Right lobe of liver (tissue), 6 donors: ENCODE results near the gene EEFSEC. TPM values are rescaled to one million over a fixed set of nuclear protein-coding genes. Genes with fewer than 3 reads are reported as not detected.

Experiments
- ATAC-seq, 4 donors: fragments of 200-7000 bp; cut with Tn5 transposase; one replicate each; pipeline ENCODE4 v1.9.1; 2020; ENCODE audit warnings: mild to moderate bottlenecking in 4 of 4, moderate library complexity in 4 of 4
- DNase-seq, 3 donors: peaks; one replicate each; pipeline ENCODE4 v3.0.0-alpha.2; 2020
- H3K27ac ChIP-seq, 3 donors: fragments of 200-600 bp; one replicate each; pipeline ENCODE4 v1.8.0; 2022
- H3K27me3 ChIP-seq, 2 donors: fragments of 200-600 bp; one replicate each; pipeline ENCODE4 v1.8.0; 2022
- H3K36me3 ChIP-seq, 4 donors: fragments of 200-600 bp; sonication (generic) in 1 of 4; one replicate each; pipeline versions ENCODE4 v1.5.1 to v1.8.0; 2017 to 2022; ENCODE audit warnings: control low read depth in 1 of 4
- H3K4me1 ChIP-seq, 4 donors: fragments of 200-600 bp; sonication (generic) in 1 of 4; one replicate each; pipeline versions ENCODE4 v1.5.1 to v1.8.0; 2017 to 2022; ENCODE audit warnings: control low read depth in 1 of 4
- H3K4me3 ChIP-seq, 3 donors: fragments of 200-600 bp; one replicate each; pipeline ENCODE4 v1.8.0; 2022
- H3K9me3 ChIP-seq, 4 donors: fragments of 200-600 bp; sonication (generic) in 1 of 4; one replicate each; pipeline versions ENCODE4 v1.5.1 to v1.8.0; 2017 to 2022; ENCODE audit warnings: control low read depth in 1 of 4
- POLR2A ChIP-seq: fragments of 450-650 bp; IDR thresholded peaks from one replicate; pipeline ENCODE4 v1.6.1; 2017; ENCODE audit warnings: antibody characterized with exemption, mild to moderate bottlenecking
- WGBS: methylation state at CpG from one replicate; pipeline ENCODE4 v1.1.6; 2018; ENCODE audit warnings: low coverage, low lambda C conversion rate; ENCODE audit not compliant: insufficient coverage; ENCODE audit errors: missing lambda C conversion rate; 5-methylcytosine and 5-hydroxymethylcytosine counted together
- intact Hi-C, 2 donors: fragments of 100-400 bp; cut with DNase I; formaldehyde crosslinking; loops; one replicate each; pipeline versions ENCODE4 v1.11.2 to v1.14.1; 2022
- total RNA-seq, 6 experiments: library from RNA; depleted of rRNA in 2 of 6; stranded (reverse); fragments of >200 nt in 2 of 6; fragmentation: NEBNext Ultra II Directional in 3 of 6; extraction: Animal tissue kit (Norgen Biotek cat#: 25700) in 3 of 6; gene quantifications; one replicate each; pipeline versions ENCODE4 v1.1.0 to v1.2.4, GENCODE V29; 2016 to 2023
- TF ChIP-seq, protein P1 (sequence below), 4 donors: fragments of 200-600 bp in 3 of 4; fragments of 450-650 bp in 1 of 4; IDR thresholded peaks; one replicate each; pipeline versions ENCODE4 v1.5.1 to v1.8.0; 2016 to 2022; ENCODE audit warnings: antibody characterized with exemption in 4 of 4, mild to moderate bottlenecking in 2 of 4
- donor health status: DM: no; HTN: yes; CAD: no.
- donor health status: DM: no; HTN: no; CAD: no.
- donor health status: DM: no; HTN: no; CAD: no.
- donor health status: DM: no; HTN: yes; CAD: no.
- donor health status: DM: no; HTN: yes; CAD: no.

The EEFSEC gene
- total RNA-seq, 6 experiments from 2014 or later: 10.1 to 24.0 (median 13.4) TPM

DNA sequence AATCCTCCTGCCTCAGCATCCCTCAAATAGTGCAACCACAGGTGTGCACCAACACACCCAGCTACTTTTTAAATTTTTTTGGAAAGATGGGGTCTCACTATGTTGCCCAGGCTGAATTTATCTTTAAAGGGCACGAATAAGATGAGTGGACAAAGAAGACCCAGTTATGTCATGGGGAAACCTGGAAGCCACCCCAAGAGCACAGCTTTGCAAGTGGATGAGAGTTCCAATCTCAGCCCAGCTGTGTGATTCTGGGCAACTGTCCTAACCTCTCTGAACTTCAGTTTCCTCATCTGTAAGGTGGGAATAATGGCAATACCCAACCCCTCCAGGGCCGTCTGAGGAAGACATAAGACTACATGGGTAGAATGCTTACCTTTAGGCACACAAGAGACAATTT, 281.2 kb downstream of the EEFSEC start:
- H3K36me3 ChIP-seq: no peaks in the 10 kb centered on the region
- 86% methylated on average over 2 of the region's 2 CpGs for WGBS
- no peaks in the 10 kb centered on the region for H3K9me3 ChIP-seq
- no peak overlapping the region for H3K27ac ChIP-seq
- H3K4me3 ChIP-seq: no peak overlapping the region
- intact Hi-C loops: no loop called here
- no peak for TF ChIP-seq POLR2A
- TF ChIP-seq, protein P1, sequence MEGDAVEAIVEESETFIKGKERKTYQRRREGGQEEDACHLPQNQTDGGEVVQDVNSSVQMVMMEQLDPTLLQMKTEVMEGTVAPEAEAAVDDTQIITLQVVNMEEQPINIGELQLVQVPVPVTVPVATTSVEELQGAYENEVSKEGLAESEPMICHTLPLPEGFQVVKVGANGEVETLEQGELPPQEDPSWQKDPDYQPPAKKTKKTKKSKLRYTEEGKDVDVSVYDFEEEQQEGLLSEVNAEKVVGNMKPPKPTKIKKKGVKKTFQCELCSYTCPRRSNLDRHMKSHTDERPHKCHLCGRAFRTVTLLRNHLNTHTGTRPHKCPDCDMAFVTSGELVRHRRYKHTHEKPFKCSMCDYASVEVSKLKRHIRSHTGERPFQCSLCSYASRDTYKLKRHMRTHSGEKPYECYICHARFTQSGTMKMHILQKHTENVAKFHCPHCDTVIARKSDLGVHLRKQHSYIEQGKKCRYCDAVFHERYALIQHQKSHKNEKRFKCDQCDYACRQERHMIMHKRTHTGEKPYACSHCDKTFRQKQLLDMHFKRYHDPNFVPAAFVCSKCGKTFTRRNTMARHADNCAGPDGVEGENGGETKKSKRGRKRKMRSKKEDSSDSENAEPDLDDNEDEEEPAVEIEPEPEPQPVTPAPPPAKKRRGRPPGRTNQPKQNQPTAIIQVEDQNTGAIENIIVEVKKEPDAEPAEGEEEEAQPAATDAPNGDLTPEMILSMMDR (IDR thresholded peaks at IDR 0.05): no peak
- H3K4me1 ChIP-seq: peaks cover 0 to 7% (median 0%) of the 10 kb centered on the region in 4 donors
- DNase-seq: no peak
- peaks cover 0 to 4% of the 10 kb centered on the region in 2 donors for H3K27me3 ChIP-seq
- ATAC-seq: no peak

GRCh38 chr3:128435058-128435457, 281.8 kb downstream of the EEFSEC start:
- intact Hi-C loops: no loop called here
- TF ChIP-seq, protein P1 (IDR thresholded peaks at IDR 0.05): no peak
- TF ChIP-seq POLR2A: no peak
- DNase-seq (no peak), ATAC-seq (no peak)
- peaks cover 0 to 4% of the 10 kb centered on the region in 2 donors for H3K27me3 ChIP-seq
- H3K36me3 ChIP-seq: no peaks in the 10 kb centered on the region
- H3K4me1 ChIP-seq: peaks cover 0 to 7% (median 0%) of the 10 kb centered on the region in 4 donors
- H3K9me3 ChIP-seq: no peaks in the 10 kb centered on the region
- H3K4me3 ChIP-seq: no peak overlapping the region
- no peak overlapping the region for H3K27ac ChIP-seq
- 94% methylated on average over 3 of the region's 6 CpGs for WGBS

GRCh38 chr3:128435561-128435960, 282.3 kb downstream of the EEFSEC start:
- no peak for ATAC-seq
- peaks cover 0 to 7% (median 0%) of the 10 kb centered on the region in 4 donors for H3K4me1 ChIP-seq
- no peaks in the 10 kb centered on the region for H3K9me3 ChIP-seq
- intact Hi-C loops: no loop called here
- H3K36me3 ChIP-seq: no peaks in the 10 kb centered on the region
- peaks cover 0 to 4% of the 10 kb centered on the region in 2 donors for H3K27me3 ChIP-seq
- WGBS: 100% methylated on average over 2 of the region's 5 CpGs
- TF ChIP-seq, protein P1 (IDR thresholded peaks at IDR 0.05): no peak
- TF ChIP-seq POLR2A: no peak
- no peak overlapping the region for H3K27ac ChIP-seq
- no peak overlapping the region for H3K4me3 ChIP-seq
- no peak for DNase-seq

DNA sequence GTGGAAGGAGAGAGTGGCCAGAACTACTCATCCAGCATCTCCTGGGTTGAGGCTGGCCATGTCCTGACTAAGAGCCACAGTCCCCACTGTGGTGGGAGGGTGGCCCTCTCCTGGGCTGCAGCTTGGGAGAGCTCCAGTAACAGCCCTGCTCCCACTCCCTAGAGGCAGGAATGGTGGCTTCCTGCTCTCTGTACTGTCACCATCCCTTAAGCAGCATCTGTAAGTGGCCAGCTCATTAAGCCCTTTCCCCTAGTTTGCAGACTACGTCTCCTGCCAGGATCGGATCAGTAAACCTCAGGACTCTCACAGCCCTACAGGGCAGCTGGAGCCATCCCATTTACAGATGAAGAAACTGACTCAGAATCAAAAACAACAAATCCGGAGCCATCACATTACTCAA, 282.9 kb downstream of the EEFSEC start:
- DNase-seq (no peak), ATAC-seq (no peak)
- intact Hi-C loops: no loop called here
- Histone ChIP-seq H3K27me3 (peaks cover 0 to 4% of the 10 kb centered on the region in 2 donors), H3K4me1 (peaks cover 0 to 7% (median 0%) of the 10 kb centered on the region in 4 donors), H3K36me3 (no peaks in the 10 kb centered on the region), H3K9me3 (no peaks in the 10 kb centered on the region), H3K27ac (no peak overlapping the region), H3K4me3 (no peak overlapping the region)
- TF ChIP-seq, protein P1 (IDR thresholded peaks at IDR 0.05): no peak
- TF ChIP-seq POLR2A: no peak
- WGBS: 63% methylated on average over 3 of the region's 3 CpGs
